ENCODE measurements around the gene EGFL7. TPM values are rescaled to one million over a fixed set of nuclear protein-coding genes. Genes with fewer than 3 reads are reported as not detected.
"Not testable (repeated sequence)": the region's sequence is repeated elsewhere in the genome, so short reads cannot be mapped to it uniquely, and the experiment has no call there.

The EGFL7 gene
- total RNA-seq, 1 donor from 2014 or later = 16.5 TPM

DNA sequence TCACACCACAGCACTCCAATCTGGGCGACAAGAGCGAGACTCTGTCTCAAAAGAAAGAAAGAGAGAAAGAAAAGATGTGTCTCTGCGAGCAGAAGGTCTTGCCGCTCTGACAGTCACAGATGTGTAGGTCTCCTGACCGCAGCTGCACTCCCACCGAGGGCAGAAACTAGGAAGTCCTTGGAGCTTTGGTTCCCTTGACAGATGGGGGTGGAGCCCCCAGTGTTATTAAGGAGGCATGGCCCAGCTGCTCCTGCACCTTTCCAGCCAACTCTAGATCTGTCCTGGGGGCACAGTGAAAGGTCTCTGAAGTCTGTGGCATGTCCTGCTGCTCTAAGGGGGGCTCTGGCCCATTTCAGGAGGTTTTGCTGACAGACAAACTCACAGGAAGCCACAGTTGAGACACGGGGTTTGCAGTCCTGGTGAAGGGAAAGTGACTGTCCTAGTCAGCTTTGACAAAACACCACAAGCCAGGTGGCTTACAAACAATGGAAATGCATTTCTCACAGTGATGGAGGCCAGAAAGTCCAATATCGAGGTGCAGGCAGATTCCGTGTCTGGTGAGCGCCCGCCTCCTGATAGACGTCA lies 40.7 kb downstream of the EGFL7 start:
- Mint-ChIP-seq H3K4me3 (no peak overlapping the region), H3K36me3 (no peaks in the 10 kb centered on the region), H3K4me1 (peaks cover 25% of the 10 kb centered on the region), H3K27ac (no peak overlapping the region), H3K9me3 (no peaks in the 10 kb centered on the region), H3K27me3 (ENCODE audit: insufficient read depth, low read depth) (peaks cover 22% of the 10 kb centered on the region)
- H3K36me3 ChIP-seq = no peaks in the 10 kb centered on the region
- TF ChIP-seq EZH2 (IDR thresholded peaks at IDR 0.05) (no peak), EZH2phosphoT487 (IDR thresholded peaks at IDR 0.05) (no peak)
- TF ChIP-seq, protein P1, sequence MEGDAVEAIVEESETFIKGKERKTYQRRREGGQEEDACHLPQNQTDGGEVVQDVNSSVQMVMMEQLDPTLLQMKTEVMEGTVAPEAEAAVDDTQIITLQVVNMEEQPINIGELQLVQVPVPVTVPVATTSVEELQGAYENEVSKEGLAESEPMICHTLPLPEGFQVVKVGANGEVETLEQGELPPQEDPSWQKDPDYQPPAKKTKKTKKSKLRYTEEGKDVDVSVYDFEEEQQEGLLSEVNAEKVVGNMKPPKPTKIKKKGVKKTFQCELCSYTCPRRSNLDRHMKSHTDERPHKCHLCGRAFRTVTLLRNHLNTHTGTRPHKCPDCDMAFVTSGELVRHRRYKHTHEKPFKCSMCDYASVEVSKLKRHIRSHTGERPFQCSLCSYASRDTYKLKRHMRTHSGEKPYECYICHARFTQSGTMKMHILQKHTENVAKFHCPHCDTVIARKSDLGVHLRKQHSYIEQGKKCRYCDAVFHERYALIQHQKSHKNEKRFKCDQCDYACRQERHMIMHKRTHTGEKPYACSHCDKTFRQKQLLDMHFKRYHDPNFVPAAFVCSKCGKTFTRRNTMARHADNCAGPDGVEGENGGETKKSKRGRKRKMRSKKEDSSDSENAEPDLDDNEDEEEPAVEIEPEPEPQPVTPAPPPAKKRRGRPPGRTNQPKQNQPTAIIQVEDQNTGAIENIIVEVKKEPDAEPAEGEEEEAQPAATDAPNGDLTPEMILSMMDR (IDR thresholded peaks at IDR 0.05) = no peak
- peaks cover 19% of the 10 kb centered on the region for H3K27me3 ChIP-seq
- H3K4me2 ChIP-seq = no peak overlapping the region
- no peak overlapping the region for H3K27ac ChIP-seq
- DNase-seq (ENCODE audit: low spot score) = no peak
- no peak overlapping the region for H2AFZ ChIP-seq (replicated peaks)
- no peaks in the 10 kb centered on the region for H3K9me3 ChIP-seq (ENCODE audit: low read depth)
- H4K20me1 ChIP-seq (ENCODE audit: low read depth) = no peaks in the 10 kb centered on the region
- H3F3A ChIP-seq (ENCODE audit: low read depth) = no peaks in the 10 kb centered on the region
- H3K4me3 ChIP-seq = no peak overlapping the region
- no peak overlapping the region for H3K9ac ChIP-seq
- no peaks in the 10 kb centered on the region for H3K79me2 ChIP-seq (ENCODE audit: low read depth)
- no peaks in the 10 kb centered on the region for H3K4me1 ChIP-seq

DNA sequence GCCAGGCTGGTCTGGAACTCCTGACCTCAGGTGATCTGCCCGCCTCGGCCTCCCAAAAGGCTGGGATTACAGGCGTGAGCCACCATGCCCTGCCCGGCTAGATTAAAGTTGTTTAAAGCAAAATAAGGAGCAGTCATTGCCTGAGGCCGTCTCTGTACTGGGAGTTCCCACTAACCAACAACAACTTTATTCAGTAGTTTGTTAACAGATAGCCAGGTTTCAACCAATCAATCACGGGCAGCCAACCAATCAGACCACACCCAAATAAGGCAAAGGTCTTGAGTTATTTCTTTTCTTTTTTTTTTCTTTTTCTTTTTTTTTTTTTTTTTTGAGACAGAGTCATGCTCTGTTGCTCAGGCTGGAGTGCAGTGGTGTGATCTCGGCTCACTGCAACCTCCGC lies 42.0 kb downstream of the EGFL7 start:
- H3K27me3 ChIP-seq = peaks cover 19% of the 10 kb centered on the region
- not testable (repeated sequence) for H3K9ac ChIP-seq; H3K4me3 Mint-ChIP-seq; H3K4me2 ChIP-seq; H3K4me3 ChIP-seq; H3F3A ChIP-seq (ENCODE audit: low read depth); DNase-seq (ENCODE audit: low spot score); H3K9me3 ChIP-seq (ENCODE audit: low read depth); H3K9me3 Mint-ChIP-seq; H3K27ac Mint-ChIP-seq; H3K79me2 ChIP-seq (ENCODE audit: low read depth); H4K20me1 ChIP-seq (ENCODE audit: low read depth); H3K36me3 ChIP-seq; H3K27ac ChIP-seq; H2AFZ ChIP-seq (replicated peaks); H3K36me3 Mint-ChIP-seq; H3K4me1 ChIP-seq
- peaks cover 25% of the 10 kb centered on the region for H3K27me3 Mint-ChIP-seq (ENCODE audit: insufficient read depth, low read depth)
- H3K4me1 Mint-ChIP-seq = peaks cover 22% of the 10 kb centered on the region

DNA sequence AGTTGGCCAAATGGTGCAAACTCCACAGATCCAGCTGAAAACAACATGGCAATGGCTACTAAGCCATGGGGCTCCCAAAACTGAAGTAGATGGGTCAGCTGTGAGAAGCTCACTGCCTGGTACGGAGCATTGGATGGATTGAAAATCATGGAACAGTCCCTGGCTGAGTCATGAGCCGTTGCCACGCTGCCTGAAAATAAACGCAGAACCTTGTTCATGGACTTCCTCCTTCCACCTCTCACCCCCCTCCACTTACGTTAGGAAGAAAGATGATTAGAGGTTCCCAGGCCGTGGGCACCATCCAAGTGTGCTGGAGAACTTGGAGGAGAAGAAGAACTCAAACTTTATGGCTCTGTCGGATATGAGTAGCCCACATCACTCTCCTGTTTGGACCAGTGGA lies 42.8 kb downstream of the EGFL7 start:
- H3K27ac ChIP-seq = no peak overlapping the region
- H3K9ac ChIP-seq = no peak overlapping the region
- no peaks in the 10 kb centered on the region for H3K36me3 Mint-ChIP-seq
- H3K79me2 ChIP-seq (ENCODE audit: low read depth) = no peaks in the 10 kb centered on the region
- H3K9me3 Mint-ChIP-seq = no peaks in the 10 kb centered on the region
- no peaks in the 10 kb centered on the region for H4K20me1 ChIP-seq (ENCODE audit: low read depth)
- peaks cover 27% of the 10 kb centered on the region for H3K27me3 ChIP-seq
- H3K4me1 Mint-ChIP-seq = peaks cover 19% of the 10 kb centered on the region
- no peak overlapping the region for H2AFZ ChIP-seq (replicated peaks)
- H3K4me2 ChIP-seq = no peak overlapping the region
- H3K4me1 ChIP-seq = no peaks in the 10 kb centered on the region
- H3F3A ChIP-seq (ENCODE audit: low read depth) = no peaks in the 10 kb centered on the region
- H3K27ac Mint-ChIP-seq = no peak overlapping the region
- no peak for DNase-seq (ENCODE audit: low spot score)
- TF ChIP-seq EZH2phosphoT487 (IDR thresholded peaks at IDR 0.05) (no peak), EZH2 (IDR thresholded peaks at IDR 0.05) (no peak)
- TF ChIP-seq, protein P1 (IDR thresholded peaks at IDR 0.05) = no peak
- peaks cover 21% of the 10 kb centered on the region for H3K27me3 Mint-ChIP-seq (ENCODE audit: insufficient read depth, low read depth)
- H3K4me3 Mint-ChIP-seq = no peak overlapping the region
- H3K9me3 ChIP-seq (ENCODE audit: low read depth) = no peaks in the 10 kb centered on the region
- H3K4me3 ChIP-seq = no peak overlapping the region
- no peaks in the 10 kb centered on the region for H3K36me3 ChIP-seq

DNA sequence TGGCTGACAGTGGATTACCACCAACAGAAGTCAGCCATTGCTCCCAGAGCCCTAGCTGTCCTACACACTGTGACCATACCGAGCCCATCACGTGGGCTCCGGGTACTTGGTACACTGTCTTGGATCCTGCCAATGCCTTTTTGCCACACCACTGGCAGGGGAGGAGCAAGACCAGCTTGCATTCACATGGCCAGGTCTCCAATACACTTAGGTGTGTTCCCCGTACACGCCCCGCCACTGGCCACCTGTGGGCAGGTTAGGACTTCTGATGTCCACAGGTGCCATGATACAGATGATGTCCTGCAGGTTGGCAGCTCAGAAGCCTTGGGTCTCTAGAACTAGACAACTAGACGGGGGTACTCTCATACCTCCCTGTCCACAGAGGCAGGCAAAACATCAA lies 44.3 kb downstream of the EGFL7 start:
- no peak overlapping the region for H3K27ac Mint-ChIP-seq
- peaks cover 14% of the 10 kb centered on the region for H3K4me1 Mint-ChIP-seq
- no peaks in the 10 kb centered on the region for H4K20me1 ChIP-seq (ENCODE audit: low read depth)
- no peak overlapping the region for H3K27ac ChIP-seq
- H3K4me3 Mint-ChIP-seq = no peak overlapping the region
- no peak overlapping the region for H3K4me2 ChIP-seq
- no peak overlapping the region for H2AFZ ChIP-seq (replicated peaks)
- no peak overlapping the region for H3K4me3 ChIP-seq
- peaks cover 27% of the 10 kb centered on the region for H3K27me3 ChIP-seq
- H3K9ac ChIP-seq = no peak overlapping the region
- H3K27me3 Mint-ChIP-seq (ENCODE audit: insufficient read depth, low read depth) = peaks cover 14% of the 10 kb centered on the region
- H3K9me3 Mint-ChIP-seq = no peaks in the 10 kb centered on the region
- no peak for DNase-seq (ENCODE audit: low spot score)
- no peaks in the 10 kb centered on the region for H3K79me2 ChIP-seq (ENCODE audit: low read depth)
- H3K9me3 ChIP-seq (ENCODE audit: low read depth) = no peaks in the 10 kb centered on the region
- peaks cover 4% of the 10 kb centered on the region for H3F3A ChIP-seq (ENCODE audit: low read depth)
- TF ChIP-seq EZH2phosphoT487 (IDR thresholded peaks at IDR 0.05) = no peak
- no peaks in the 10 kb centered on the region for H3K36me3 ChIP-seq
- H3K36me3 Mint-ChIP-seq = peaks cover 1% of the 10 kb centered on the region
- no peaks in the 10 kb centered on the region for H3K4me1 ChIP-seq
